ENCODE measurements around the gene CD3G.

- no peak for TF ChIP-seq POLR2AphosphoS5 (IDR thresholded peaks at IDR 0.05; ENCODE audit: insufficient read depth in 1 of 2, low read depth in 1 of 2)
- TF ChIP-seq, protein P1, sequence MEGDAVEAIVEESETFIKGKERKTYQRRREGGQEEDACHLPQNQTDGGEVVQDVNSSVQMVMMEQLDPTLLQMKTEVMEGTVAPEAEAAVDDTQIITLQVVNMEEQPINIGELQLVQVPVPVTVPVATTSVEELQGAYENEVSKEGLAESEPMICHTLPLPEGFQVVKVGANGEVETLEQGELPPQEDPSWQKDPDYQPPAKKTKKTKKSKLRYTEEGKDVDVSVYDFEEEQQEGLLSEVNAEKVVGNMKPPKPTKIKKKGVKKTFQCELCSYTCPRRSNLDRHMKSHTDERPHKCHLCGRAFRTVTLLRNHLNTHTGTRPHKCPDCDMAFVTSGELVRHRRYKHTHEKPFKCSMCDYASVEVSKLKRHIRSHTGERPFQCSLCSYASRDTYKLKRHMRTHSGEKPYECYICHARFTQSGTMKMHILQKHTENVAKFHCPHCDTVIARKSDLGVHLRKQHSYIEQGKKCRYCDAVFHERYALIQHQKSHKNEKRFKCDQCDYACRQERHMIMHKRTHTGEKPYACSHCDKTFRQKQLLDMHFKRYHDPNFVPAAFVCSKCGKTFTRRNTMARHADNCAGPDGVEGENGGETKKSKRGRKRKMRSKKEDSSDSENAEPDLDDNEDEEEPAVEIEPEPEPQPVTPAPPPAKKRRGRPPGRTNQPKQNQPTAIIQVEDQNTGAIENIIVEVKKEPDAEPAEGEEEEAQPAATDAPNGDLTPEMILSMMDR (IDR thresholded peaks at IDR 0.05), result no peak
- TF ChIP-seq POLR2A (IDR thresholded peaks at IDR 0.05), result no peak
These were observed 20.9 kb downstream of the CD3G start for GRCh38 chr11:118364956-118365615.

Data from vagina (tissue), 2 donors.